K562 (cell line): ENCODE results near the gene FBXL4. TPM values are rescaled to one million over a fixed set of nuclear protein-coding genes. Genes with fewer than 3 reads are reported as not detected.
A peak's percentile ranks its signal among the peaks of the same experiment; 100 is the strongest.

ENCODE experiments used
- ATAC-seq: fragments of 200-7000 bp; cut with Tn5 transposase; 3 replicates; pipeline ENCODE4 v1.9.1; 2020; ENCODE audit warnings: moderate library complexity
- BruUV-seq: library from RNA; stranded (reverse); fragments of 400-500 nt; replicated peaks from 2 replicates; lab custom pipeline; 2021; lab: Mats Ljungman, UMichigan
- CTCF ChIA-PET: fragments of 300-600 bp; formaldehyde crosslinking; extraction: SDS; loops from one replicate; lab custom pipeline; 2021; ENCODE audit warnings: low intra/inter-chr PET ratio; lab: Yijun Ruan, JAX
- POLR2A ChIA-PET: fragments of 300-600, 350-650 bp; sonication (Branson Sonifier 250); formaldehyde crosslinking; extraction: SDS; loops from one replicate; lab custom pipeline; 2021; ENCODE audit warnings: antibody characterized with exemption, inconsistent platforms; lab: Yijun Ruan, JAX
- DNase-seq, 4 experiments: peaks; one replicate each; pipeline versions ENCODE4 v3.0.0 to v3.0.0-alpha.2; 2011 to 2018; ENCODE audit warnings: low spot score in 3 of 4, mixed read lengths in 3 of 4; ENCODE audit errors: extremely low read depth in 1 of 4
- FAIRE-seq: peaks from 2 replicates; lab custom pipeline; 2011; peaks lifted over from hg19 to GRCh38; lab: Jason Lieb, UNC
- H2AFZ ChIP-seq: 2 replicates; pipeline ENCODE4 v1.6.0; 2011; ENCODE audit warnings: low read depth, low read length, control low read depth, inconsistent platforms
- H3K27ac ChIP-seq: fragments of 200-600 bp; 3 replicates; pipeline ENCODE4 v1.8.0; 2011; ENCODE audit warnings: low read depth, mild to moderate bottlenecking, control low read depth, inconsistent platforms, low read length, moderate library complexity, mixed read lengths; ENCODE audit errors: extremely low read depth
- H3K27me3 ChIP-seq, 2 experiments: fragments of 300-600 bp in 1 of 2; 2 replicates in 1 of 2; 3 replicates in 1 of 2; pipeline versions ENCODE4 v1.6.0 to v1.8.0; 2011; ENCODE audit warnings: inconsistent platforms in 2 of 2, low read length in 2 of 2, mild to moderate bottlenecking in 1 of 2, mixed read lengths in 1 of 2, moderate library complexity in 1 of 2; ENCODE audit not compliant: control insufficient read depth in 2 of 2, insufficient read depth in 2 of 2
- H3K36me3 ChIP-seq: fragments of 300-600 bp; 3 replicates; pipeline ENCODE4 v1.8.0; 2011; ENCODE audit warnings: mild to moderate bottlenecking, low read length, inconsistent platforms; ENCODE audit not compliant: control insufficient read depth, insufficient read depth
- H3K4me1 ChIP-seq, 2 experiments: fragments of 200-600 bp in 1 of 2; replicated peaks in 1 of 2; 2 replicates in 1 of 2; 3 replicates in 1 of 2; pipeline versions ENCODE4 v1.5.1 to v1.8.0; 2011; ENCODE audit warnings: inconsistent platforms in 2 of 2, low read length in 2 of 2, mild to moderate bottlenecking in 1 of 2, mixed read lengths in 1 of 2, moderate library complexity in 1 of 2; ENCODE audit not compliant: control insufficient read depth in 2 of 2, insufficient read depth in 2 of 2
- H3K4me2 ChIP-seq: 2 replicates; pipeline ENCODE4 v1.6.1; 2011; ENCODE audit warnings: low read length, control low read depth, inconsistent platforms, mixed read lengths; ENCODE audit not compliant: insufficient read depth
- H3K4me3 ChIP-seq: fragments of 200-600 bp; sonication (generic), shearing (Covaris generic); 2 replicates; pipeline ENCODE4 v1.5.1; 2016; ENCODE audit warnings: control low read depth, inconsistent platforms
- H3K79me2 ChIP-seq: fragments of 200-600 bp; 3 replicates; pipeline ENCODE4 v1.8.0; 2011; ENCODE audit warnings: low read length, inconsistent platforms; ENCODE audit not compliant: control insufficient read depth, insufficient read depth
- H3K9ac ChIP-seq, 2 experiments: 2 replicates each; pipeline versions ENCODE4 v1.6.0 to v1.6.1; 2011; ENCODE audit warnings: low read depth in 2 of 2, low read length in 2 of 2, control low read depth in 1 of 2, inconsistent platforms in 1 of 2, mild to moderate bottlenecking in 1 of 2, mixed read lengths in 1 of 2; ENCODE audit not compliant: insufficient read depth in 1 of 2
- H3K9me1 ChIP-seq: one replicate; pipeline ENCODE4 v1.6.0; 2011; ENCODE audit warnings: inconsistent platforms, mild to moderate bottlenecking, low read length, moderate library complexity; ENCODE audit not compliant: control insufficient read depth, insufficient read depth
- H3K9me3 ChIP-seq: replicated peaks from 2 replicates; pipeline ENCODE4 v1.5.1; 2011; ENCODE audit warnings: low read depth, low read length, inconsistent platforms; ENCODE audit not compliant: control insufficient read depth, insufficient read depth
- H4K20me1 ChIP-seq: replicated peaks from 2 replicates; pipeline ENCODE4 v1.6.1; 2011; ENCODE audit warnings: low read length, inconsistent platforms, mixed read lengths; ENCODE audit not compliant: control insufficient read depth, insufficient read depth
- KLF1 ChIP-seq: fragments of 450-650 bp; IDR thresholded peaks from 2 replicates; pipeline ENCODE4 v1.6.1; 2016; ENCODE audit warnings: missing genetic modification characterization, missing compliant biosample characterization
- MCM5 ChIP-seq: fragments of 450-650 bp; IDR thresholded peaks from 2 replicates; pipeline ENCODE4 v1.6.1; 2016; ENCODE audit warnings: low read depth
- MEIS2 ChIP-seq: fragments of 450-650 bp; IDR thresholded peaks from 2 replicates; pipeline ENCODE4 v1.6.1; 2014; ENCODE audit warnings: mild to moderate bottlenecking; ENCODE audit not compliant: partially characterized antibody
- PCBP2 ChIP-seq: fragments of 200-400 bp; formaldehyde crosslinking; IDR thresholded peaks from 2 replicates; pipeline ENCODE4 v1.6.1; 2018; ENCODE audit warnings: low read length, low read depth, mild to moderate bottlenecking, moderate library complexity; ENCODE audit not compliant: poor library complexity, severe bottlenecking
- PURB ChIP-seq: sonication (generic); formaldehyde crosslinking; IDR thresholded peaks from 2 replicates; pipeline ENCODE4 v1.9.0; 2021; ENCODE audit warnings: low read depth, mild to moderate bottlenecking, missing genetic modification reagents
- SETDB1 ChIP-seq: IDR thresholded peaks from one replicate; pipeline ENCODE4 v1.6.1; 2012; ENCODE audit warnings: low read length, control low read depth, inconsistent platforms
- SMAD2 ChIP-seq: fragments of 150-350 bp; IDR thresholded peaks from 2 replicates; pipeline ENCODE4 v1.6.1; 2014; ENCODE audit warnings: low read depth, mild to moderate bottlenecking, low read length
- TCF3 ChIP-seq: sonication (generic); formaldehyde crosslinking; IDR thresholded peaks from 2 replicates; pipeline ENCODE4 v1.4.0; 2020; ENCODE audit warnings: mild to moderate bottlenecking, missing genetic modification reagents
- WHSC1 ChIP-seq: IDR thresholded peaks from one replicate; pipeline ENCODE4 v1.6.1; 2012; ENCODE audit warnings: low read length, control low read depth, inconsistent platforms
- WGBS: fragments of 100-300 bp; shearing (Covaris generic); methylation state at CpG from one replicate; pipeline ENCODE4 v1.1.6; 2016; ENCODE audit warnings: low coverage, mixed read lengths; ENCODE audit not compliant: insufficient coverage; ENCODE audit errors: missing lambda C conversion rate; 5-methylcytosine and 5-hydroxymethylcytosine counted together
- in situ Hi-C: fragments of 300-500 bp; cut with MboI; formaldehyde crosslinking; loops from 4 replicates; pipeline ENCODE4 v1.15.0; 2018; ENCODE audit warnings: inconsistent platforms, mixed read lengths
- intact Hi-C: fragments of 100-400 bp; cut with micrococcal nuclease; formaldehyde crosslinking; loops from 2 replicates; pipeline ENCODE4 v1.14.2; 2022
- polyA plus RNA-seq, 8 experiments: library from polyadenylated mRNA; depleted of rRNA in 4 of 8; stranded (reverse) in 5 of 8; unstranded in 3 of 8; fragments of >200 nt; fragmentation: Nextera tagmentation in 2 of 8; fragmentation: Illumina TruSeq in 1 of 8; extraction: Ambion mirVana in 2 of 8; extraction: Trizol in 1 of 8; gene quantifications; 2 replicates each; pipeline versions ENCODE4 v1.2.1 to v1.2.3, GENCODE V29; 2011 to 2014; ENCODE audit warnings: inconsistent platforms in 1 of 8, missing spikeins in 1 of 8
- total RNA-seq, 7 experiments: library from RNA; depleted of rRNA in 6 of 7; stranded (reverse); fragments of >200 nt in 6 of 7; fragmentation: Illumina TruSeq in 2 of 7; extraction: Trizol in 2 of 7; gene quantifications; 2 replicates each; pipeline versions ENCODE4 v1.2.1 to v1.2.3, GENCODE V29; 2011 to 2021; ENCODE audit warnings: low replicate concordance in 1 of 7

FBXL4 gene
- total and polyA plus RNA-seq, 9 of the 15 experiments (the other 6 are each of a cell fraction or from before 2014, with no cell fraction given) = 4.2 to 23.1 (median 7.7) TPM

DNA sequence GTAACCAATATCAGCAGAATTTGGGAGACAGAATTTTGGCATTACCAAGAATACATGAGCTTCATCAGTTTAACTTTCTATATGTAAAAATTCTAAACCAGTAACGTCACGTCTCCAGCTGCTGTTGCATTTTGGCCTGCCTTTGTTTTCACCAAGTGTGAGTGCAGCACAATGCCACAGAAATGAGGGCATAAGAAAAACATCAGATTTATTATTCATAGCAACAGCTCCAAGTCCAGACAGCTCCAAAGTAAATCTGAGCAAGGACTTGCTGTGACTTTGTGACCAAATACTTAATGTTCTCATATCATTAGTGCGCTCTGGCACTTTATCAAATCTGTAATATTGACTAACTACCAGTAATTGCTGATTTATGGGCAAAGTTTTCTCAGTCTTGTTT, 11.0 kb upstream of the FBXL4 start (continued):
- TF ChIP-seq MCM5 (no peak), PCBP2 (no peak), PURB (CRISPR knock-in tag) (no peak)

DNA sequence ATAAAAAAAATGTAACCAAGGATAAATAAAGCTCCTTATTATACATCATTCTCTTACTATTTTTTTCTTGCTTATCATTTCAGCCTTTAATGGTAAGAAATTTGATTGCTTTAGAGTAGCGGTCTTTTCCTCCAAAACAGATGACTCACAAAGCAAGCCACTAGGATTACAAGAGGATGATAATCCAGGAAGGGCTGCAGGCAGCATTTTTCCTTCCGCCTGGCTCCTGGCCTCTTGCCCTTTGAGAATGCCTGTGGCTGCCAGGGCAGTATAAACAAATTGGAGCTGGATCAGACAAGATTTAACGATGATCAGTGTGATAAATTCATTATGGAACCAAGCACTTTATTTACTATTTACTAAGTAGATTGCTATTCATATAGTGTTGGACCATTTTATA, 9.7 kb upstream of the FBXL4 start:
- BruUV-seq = no TSS peak

More for the DNA sequence above, 9.7 kb upstream of the FBXL4 start:
- Histone ChIP-seq H2AFZ (no peak overlapping the region), H3K4me1 (no peaks in the 10 kb centered on the region), H3K27ac (no peak overlapping the region), H3K4me3 (no peak overlapping the region), H3K9me1 (no peaks in the 10 kb centered on the region), H3K36me3 (no peaks in the 10 kb centered on the region), H4K20me1 (no peaks in the 10 kb centered on the region), H3K4me2 (no peak overlapping the region), H3K9me3 (no peaks in the 10 kb centered on the region), H3K9ac (no peak overlapping the region), H3K27me3 (no peaks in the 10 kb centered on the region), H3K79me2 (no peaks in the 10 kb centered on the region)
- TF ChIP-seq SETDB1 (no peak), WHSC1 (no peak), MEIS2 (no peak), TCF3 (CRISPR knock-in tag) (peak; percentile 32), KLF1 (tag) (no peak), SMAD2 (no peak)
- CTCF ChIA-PET = no interaction called here
- intact Hi-C loops = no loop called here
- in situ Hi-C loops = no loop called here
- WGBS = 2% methylated on average over 3 of the region's 3 CpGs
- DNase-seq (no peak), ATAC-seq (no peak), FAIRE-seq (no peak)
- POLR2A ChIA-PET = no interaction called here
